WERI-Rb-1 (cell line): Measurements from ENCODE around the gene KAZALD1.
A peak's percentile ranks its signal among the peaks of the same experiment; 100 is the strongest.

Source experiments
- DNase-seq: peaks from one replicate; pipeline ENCODE4 v3.0.0-alpha.2; 2020
- H3K27ac ChIP-seq: fragments of 250-450 bp; sonication (Bioruptor Pico); 2 replicates; pipeline ENCODE4 v1.5.1; 2020; ENCODE audit warnings: mild to moderate bottlenecking, moderate library complexity
- H3K27me3 ChIP-seq: fragments of 250-450 bp; sonication (Bioruptor Pico); 2 replicates; pipeline ENCODE4 v1.5.1; 2021; ENCODE audit warnings: mild to moderate bottlenecking, low read depth, moderate library complexity; ENCODE audit not compliant: insufficient read depth, severe bottlenecking
- H3K36me3 ChIP-seq: fragments of 250-450 bp; sonication (Bioruptor Pico); 2 replicates; pipeline ENCODE4 v1.5.1; 2020; ENCODE audit warnings: mild to moderate bottlenecking, moderate library complexity
- H3K4me3 ChIP-seq: 2 replicates; pipeline ENCODE4 v1.5.1; 2011; ENCODE audit warnings: low read depth, mild to moderate bottlenecking, control low read depth, low read length
- H3K9me3 ChIP-seq: fragments of 250-450 bp; sonication (Bioruptor Pico); 2 replicates; pipeline ENCODE4 v1.5.1; 2021; ENCODE audit warnings: mild to moderate bottlenecking, moderate library complexity; ENCODE audit not compliant: severe bottlenecking
- TF ChIP-seq, protein P1 (sequence below): IDR thresholded peaks from 2 replicates; pipeline ENCODE4 v1.5.1; 2011; ENCODE audit warnings: low read depth, mild to moderate bottlenecking, control low read depth, inconsistent platforms, low read length

KAZALD1 gene

DNA sequence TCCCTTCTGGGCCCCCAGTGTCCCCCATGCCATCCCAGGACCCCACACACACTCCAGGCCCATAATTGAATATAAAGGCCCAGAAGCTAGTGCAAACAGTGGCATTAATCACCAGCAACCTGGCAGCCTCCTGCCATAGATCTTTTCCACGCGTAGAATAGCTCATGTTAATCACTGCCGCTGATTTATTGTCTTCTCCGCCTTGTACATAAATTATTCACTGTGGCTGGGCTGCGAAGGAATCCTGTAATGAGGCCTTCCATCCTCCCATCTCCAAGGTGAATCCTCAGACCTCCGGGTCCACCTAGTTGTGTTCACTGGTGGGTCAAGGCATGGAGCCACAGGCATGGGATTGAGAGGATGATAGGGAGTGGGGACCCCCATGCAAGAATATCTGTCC is 33.2 kb downstream of the KAZALD1 start:
- no peaks in the 10 kb centered on the region for H3K27me3 ChIP-seq
- TF ChIP-seq, protein P1, sequence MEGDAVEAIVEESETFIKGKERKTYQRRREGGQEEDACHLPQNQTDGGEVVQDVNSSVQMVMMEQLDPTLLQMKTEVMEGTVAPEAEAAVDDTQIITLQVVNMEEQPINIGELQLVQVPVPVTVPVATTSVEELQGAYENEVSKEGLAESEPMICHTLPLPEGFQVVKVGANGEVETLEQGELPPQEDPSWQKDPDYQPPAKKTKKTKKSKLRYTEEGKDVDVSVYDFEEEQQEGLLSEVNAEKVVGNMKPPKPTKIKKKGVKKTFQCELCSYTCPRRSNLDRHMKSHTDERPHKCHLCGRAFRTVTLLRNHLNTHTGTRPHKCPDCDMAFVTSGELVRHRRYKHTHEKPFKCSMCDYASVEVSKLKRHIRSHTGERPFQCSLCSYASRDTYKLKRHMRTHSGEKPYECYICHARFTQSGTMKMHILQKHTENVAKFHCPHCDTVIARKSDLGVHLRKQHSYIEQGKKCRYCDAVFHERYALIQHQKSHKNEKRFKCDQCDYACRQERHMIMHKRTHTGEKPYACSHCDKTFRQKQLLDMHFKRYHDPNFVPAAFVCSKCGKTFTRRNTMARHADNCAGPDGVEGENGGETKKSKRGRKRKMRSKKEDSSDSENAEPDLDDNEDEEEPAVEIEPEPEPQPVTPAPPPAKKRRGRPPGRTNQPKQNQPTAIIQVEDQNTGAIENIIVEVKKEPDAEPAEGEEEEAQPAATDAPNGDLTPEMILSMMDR: no peak
- no peaks in the 10 kb centered on the region for H3K36me3 ChIP-seq
- DNase-seq: no peak
- no peak overlapping the region for H3K27ac ChIP-seq
- H3K4me3 ChIP-seq: no peak overlapping the region
- no peaks in the 10 kb centered on the region for H3K9me3 ChIP-seq

DNA sequence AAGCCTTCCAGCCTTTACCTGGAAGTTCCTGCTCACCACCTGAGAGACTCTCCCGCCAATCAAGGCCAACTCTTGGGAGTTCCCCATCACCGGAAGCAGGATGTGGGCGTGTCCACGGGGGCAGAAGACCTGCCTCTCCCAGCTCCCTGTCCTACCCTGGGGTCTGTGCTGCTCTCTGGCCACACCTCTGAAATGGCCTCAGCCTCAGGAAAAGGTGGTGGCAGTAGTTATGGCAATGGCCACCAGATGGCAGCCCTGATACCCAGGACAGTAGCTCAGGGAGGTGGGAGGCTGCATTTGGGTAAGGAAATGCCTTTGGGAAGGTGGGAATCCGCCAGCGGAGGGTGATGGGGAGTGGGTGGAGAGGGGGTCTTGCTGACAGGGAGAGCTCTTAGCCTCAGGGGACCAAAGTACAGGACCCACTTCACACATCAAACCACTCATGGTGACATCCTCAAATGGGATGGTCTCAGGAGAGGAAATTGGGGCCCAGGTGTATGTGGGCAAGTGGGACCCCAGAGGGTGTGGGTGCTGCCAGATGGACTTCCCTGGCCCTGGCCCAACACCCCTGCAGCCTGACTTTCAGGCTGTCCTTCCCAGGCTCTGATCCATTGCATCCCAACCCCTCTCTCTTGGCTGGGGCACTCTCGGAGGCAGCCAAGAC is 33.9 kb downstream of the KAZALD1 start:
- Histone ChIP-seq H3K9me3 (no peaks in the 10 kb centered on the region), H3K4me3 (no peak overlapping the region), H3K27ac (no peak overlapping the region), H3K27me3 (no peaks in the 10 kb centered on the region), H3K36me3 (no peaks in the 10 kb centered on the region)
- TF ChIP-seq, protein P1: peak; percentile 85
- peak; percentile 94 for DNase-seq

DNA sequence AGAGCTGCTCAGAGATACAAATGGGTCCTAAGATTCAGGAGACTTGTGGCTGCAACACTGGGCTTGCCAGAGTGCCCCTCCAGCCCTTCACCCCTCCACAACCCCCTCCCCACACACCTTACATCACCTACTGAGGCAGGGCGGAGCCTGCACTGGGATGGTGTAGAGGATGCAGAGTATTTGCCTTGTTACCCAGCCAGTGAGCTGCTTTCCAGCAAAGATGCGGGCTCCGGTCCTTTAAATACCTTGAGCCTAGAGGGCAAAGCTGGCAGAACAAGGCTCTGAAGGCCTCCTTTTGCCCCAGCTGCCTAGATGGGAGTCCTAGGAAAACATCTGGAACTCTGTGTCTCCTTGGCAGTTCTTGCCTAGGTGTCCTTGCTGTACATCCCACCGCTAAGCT is 34.6 kb downstream of the KAZALD1 start:
- Histone ChIP-seq H3K27ac (no peak overlapping the region), H3K36me3 (no peaks in the 10 kb centered on the region), H3K9me3 (no peaks in the 10 kb centered on the region), H3K4me3 (no peak overlapping the region), H3K27me3 (no peaks in the 10 kb centered on the region)
- TF ChIP-seq, protein P1: no peak
- DNase-seq: no peak

DNA sequence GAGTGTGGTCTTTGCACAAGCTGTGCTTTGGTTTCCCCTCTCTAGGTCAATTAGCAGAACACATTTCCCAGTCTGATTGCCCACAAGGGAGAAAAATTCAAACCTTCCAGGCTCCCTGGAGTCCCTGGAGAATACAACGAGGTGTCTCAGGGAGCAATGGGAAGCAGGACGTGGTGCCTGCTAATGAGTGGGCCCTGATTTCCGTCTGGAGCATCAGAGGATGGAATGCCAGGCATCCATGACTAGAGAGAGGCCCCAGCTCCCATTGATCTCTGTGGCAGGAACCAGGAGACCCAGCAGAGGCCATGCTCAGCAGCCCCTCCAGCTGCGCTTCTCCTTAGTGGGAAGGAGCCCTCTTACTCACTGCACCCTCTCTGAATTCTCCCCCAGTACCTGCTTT is 36.1 kb downstream of the KAZALD1 start:
- Histone ChIP-seq H3K27me3 (no peaks in the 10 kb centered on the region), H3K27ac (no peak overlapping the region), H3K4me3 (no peak overlapping the region), H3K9me3 (no peaks in the 10 kb centered on the region), H3K36me3 (no peaks in the 10 kb centered on the region)
- DNase-seq: no peak
- TF ChIP-seq, protein P1: no peak

DNA sequence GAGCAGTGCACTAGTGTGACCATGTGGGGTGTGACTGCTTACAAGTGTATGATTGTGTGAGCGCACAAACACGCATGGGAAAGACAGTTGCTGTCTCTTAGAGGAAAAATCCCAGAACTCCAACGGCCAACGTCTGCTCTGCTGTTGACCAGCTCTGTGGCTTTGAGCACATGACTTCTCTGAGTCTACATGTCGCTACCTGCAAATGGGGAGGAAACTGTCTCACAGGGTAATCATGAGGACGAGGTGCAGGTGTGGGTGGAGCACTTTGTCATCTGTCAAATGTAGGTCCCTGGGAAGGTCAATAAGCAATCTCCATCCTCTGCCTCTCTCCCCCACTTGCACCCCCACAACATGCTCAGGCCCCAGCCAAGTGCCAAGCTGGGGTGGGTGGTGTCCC is 38.1 kb downstream of the KAZALD1 start:
- Histone ChIP-seq H3K4me3 (no peak overlapping the region), H3K9me3 (no peaks in the 10 kb centered on the region), H3K27ac (no peak overlapping the region), H3K27me3 (no peaks in the 10 kb centered on the region), H3K36me3 (no peaks in the 10 kb centered on the region)
- no peak for DNase-seq
- TF ChIP-seq, protein P1: no peak

DNA sequence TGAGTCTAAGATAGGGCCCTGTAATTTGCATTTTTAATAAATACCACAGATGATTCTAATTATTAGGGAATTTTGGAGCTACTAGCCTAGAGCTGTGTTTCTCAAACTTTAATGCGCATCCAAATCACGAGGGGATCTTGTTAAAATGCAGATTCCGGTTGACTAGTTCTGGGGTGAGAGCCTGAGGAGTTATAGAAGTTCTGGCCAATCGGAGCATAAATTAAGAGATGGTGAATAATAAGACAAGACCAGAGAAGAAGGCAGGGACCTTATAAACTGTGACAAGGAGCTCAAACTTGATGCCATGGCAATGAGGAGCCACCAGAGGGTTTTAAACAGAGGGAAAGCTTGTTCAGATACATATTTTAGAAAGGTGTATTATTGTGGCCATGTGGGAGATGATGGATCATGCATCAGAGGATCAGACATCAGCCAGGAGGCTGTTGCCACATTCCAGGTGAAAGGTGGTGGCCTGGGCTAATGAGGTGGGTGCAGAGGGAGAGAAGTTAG is 39.6 kb downstream of the KAZALD1 start:
- Histone ChIP-seq H3K27me3 (no peaks in the 10 kb centered on the region), H3K9me3 (no peaks in the 10 kb centered on the region), H3K27ac (no peak overlapping the region), H3K36me3 (no peaks in the 10 kb centered on the region), H3K4me3 (no peak overlapping the region)
- TF ChIP-seq, protein P1: no peak
- DNase-seq: no peak
